NCI-H1105 treated with DMSO at 0.1 percent for 48 hours (cell line): ENCODE results near the gene LAPTM4A.
A peak's percentile ranks its signal among the peaks of the same experiment; 100 is the strongest.
"Not testable (repeated sequence)": the region's sequence is repeated elsewhere in the genome, so short reads cannot be mapped to it uniquely, and the experiment has no call there.

Experiments
- DNase-seq: peaks from one replicate; lab custom pipeline; 2025; lab: John Stamatoyannopoulos, UW

LAPTM4A gene

GRCh38 chr2:20051532-20052228, at the start of gene LAPTM4A:
Gene LAPTM4A, minus strand, starts transcription at chr2:20051628. Its CDS starts 108 bp downstream, at chr2:20051520.
- DNase-seq: peak; percentile 97

- no peak for DNase-seq
Observed at GRCh38 chr2:20100711-20101110, 49.3 kb upstream of the LAPTM4A start.

- DNase-seq: no peak
Observed at GRCh38 chr2:20099780-20100179, 48.4 kb upstream of the LAPTM4A start.

GRCh38 chr2:20097889-20098714, 46.7 kb upstream of the LAPTM4A start:
- DNase-seq: peak; percentile 84

- DNase-seq: no peak
Observed at GRCh38 chr2:20095469-20095868, 44.0 kb upstream of the LAPTM4A start.

DNA sequence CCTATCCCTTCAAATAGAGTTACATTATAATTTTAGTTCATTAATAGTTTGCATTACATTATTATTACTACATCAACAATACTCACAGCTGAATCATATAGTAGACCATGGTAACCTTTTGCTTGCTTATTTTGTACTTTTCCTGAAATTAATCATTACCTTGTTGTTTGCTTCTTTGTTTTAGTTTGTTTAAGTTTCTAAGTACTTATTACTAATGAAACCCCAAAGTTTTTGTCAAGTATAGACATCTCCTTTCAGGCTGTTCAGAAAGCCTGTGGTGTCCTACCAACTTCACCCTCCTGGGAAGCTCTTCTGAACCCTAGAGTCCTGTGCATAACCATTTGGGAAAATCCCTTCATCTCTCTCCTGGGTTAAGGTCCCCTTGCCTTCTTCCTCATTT, 43.5 kb upstream of the LAPTM4A start:
- no peak for DNase-seq

DNA sequence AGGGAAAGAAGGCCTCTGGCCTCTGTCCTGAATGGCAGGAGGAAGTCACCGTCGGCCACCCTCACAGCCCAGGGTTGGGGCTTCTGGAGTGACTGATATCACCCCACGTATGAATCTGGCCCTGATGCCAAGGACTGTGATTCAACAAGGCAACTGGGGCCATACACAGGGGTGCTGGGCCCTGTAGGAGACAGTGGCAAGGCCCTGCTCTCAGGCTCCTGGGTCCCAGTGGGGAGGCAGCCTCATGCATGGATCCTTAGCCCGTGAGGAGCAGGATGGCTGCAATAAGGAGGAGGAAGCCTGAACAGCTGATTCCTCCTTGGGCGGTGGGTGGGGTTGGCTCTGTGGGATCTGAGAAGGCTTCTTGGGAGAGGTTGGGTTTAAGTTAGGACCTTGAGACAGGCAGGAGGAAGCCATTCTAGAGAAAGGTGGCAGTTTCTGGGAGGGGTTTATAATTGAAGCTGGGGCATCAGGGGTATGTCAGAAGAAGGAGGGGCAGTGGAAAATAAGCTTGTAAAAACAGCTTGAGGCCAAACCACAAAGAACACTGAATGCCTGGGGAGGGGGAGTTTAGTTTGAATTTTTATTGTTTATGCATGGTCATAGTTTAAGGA, 42.8 kb upstream of the LAPTM4A start:
- DNase-seq: no peak

- peak; percentile 17 for DNase-seq
Observed at GRCh38 chr2:20093263-20094141, 42.1 kb upstream of the LAPTM4A start.

DNA sequence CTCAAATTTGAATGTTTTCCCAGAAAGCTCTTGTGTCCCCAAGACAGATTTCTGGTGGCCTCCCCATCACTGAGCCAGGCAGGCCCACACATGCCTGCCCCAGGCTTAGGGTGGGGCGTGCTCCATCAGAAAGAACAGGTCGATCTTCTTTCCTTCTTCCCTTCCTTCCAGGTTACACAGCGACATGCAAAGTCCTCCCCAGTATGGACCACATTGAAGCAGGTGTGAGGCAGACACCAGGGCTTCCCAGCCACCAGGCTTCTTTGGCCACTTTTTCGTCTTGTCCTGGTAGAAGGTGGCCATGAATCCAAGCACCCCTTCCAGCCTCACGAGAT, 41.4 kb upstream of the LAPTM4A start:
- DNase-seq: no peak

DNA sequence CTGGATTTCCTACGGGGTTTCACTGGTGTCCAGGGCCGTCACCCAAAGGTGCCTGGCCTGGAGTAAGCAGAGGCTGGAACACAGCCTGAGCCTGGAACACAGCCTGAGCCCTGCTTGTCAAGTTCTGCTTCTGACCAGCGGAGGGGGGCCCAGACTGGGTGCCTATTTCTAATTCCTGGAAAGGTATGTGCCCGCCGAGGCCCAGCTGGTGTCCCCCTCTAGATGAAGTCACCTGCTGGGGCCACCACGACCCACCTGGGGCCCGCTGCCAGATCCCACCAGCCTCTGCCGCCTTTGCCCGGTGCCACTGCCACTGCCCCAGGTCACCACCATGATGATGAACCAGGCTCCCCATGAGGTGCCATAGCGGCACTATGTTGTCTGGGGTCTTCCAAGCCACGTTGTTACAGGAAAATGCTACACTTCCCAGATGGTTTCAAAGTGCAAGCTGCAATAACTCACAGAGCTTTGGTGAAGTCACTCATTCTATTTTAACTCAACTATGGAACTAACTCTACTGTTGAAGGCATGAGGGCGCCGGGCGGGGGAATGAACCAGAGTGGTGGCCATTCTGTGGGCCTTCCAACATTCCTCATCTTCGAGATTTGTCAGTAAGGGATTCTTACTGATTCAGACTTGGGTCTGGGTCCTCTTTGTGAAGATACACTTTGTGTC, 40.9 kb upstream of the LAPTM4A start:
- DNase-seq: no peak

GRCh38 chr2:20091305-20091991, 40.0 kb upstream of the LAPTM4A start:
- no peak for DNase-seq

- no peak for DNase-seq
Observed at GRCh38 chr2:20089715-20090464, 38.5 kb upstream of the LAPTM4A start.

DNA sequence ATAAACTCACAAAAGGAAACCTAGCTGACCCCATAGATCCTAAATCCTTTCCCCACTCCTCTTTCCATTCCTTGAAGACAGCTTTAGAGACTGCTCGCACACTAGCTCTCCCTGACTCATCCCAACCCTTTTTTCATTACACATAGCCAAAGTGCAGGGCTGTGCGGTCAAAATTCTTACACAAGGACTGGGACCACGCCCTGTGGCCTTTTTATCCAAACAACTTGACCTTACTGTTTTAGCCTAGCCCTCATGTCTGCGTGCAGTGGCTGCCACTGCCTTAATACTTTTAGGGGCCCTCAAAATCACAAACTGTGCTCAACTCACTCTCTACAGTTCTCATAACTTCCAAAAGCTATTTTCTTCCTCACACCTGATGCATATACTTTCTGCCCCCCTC, 34.5 kb upstream of the LAPTM4A start:
- not testable (repeated sequence) for DNase-seq

GRCh38 chr2:20082812-20083211, 31.4 kb upstream of the LAPTM4A start:
- not testable (repeated sequence) for DNase-seq

DNA sequence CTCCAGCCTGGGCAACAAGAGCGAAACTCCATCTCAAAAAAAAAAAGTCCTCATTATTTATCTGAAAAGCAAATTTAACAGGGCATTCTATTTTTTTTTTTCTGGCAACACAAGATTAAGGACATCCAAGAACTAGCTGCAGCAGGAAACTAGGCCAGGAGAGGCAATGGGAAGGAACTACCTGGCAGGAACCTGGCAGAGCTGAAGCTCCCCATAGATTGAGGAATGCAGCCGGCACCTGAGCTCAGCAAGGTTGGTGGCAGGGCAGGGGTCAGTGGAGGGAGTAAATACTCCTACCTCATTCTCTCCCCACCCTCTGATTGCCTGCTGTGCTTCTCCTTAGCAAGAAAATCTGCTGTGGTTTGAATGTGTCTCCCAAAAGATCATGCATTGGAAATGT, 30.4 kb upstream of the LAPTM4A start:
- DNase-seq: no peak

DNA sequence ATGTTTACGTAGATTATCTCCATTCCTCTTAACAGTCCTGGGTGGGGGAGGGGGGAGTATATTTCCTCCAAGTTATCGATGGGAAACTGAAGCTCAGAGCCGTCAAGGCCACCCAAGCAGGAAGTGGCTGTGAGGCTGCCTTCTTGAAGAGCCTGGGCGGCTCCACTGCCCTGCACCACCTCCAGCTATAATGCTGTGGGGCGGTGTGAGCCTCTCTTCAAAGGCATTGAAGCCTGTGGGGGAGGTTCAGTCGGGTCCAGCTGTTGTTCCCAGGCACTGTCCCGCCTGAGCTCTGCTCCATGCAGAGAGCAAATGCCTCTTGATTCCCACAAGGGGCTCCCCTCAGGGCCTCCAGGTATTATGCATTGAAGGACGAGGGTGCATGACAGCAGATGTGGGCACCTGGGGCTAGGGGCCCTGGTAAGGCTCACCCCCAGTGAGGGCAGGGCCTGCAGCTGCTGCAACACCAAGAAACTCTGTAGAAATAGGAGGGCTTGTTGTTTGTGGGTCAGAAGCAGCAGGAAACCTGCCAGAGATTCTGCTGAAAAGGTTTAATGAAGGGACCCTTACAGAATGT, 29.5 kb upstream of the LAPTM4A start:
- no peak for DNase-seq

DNA sequence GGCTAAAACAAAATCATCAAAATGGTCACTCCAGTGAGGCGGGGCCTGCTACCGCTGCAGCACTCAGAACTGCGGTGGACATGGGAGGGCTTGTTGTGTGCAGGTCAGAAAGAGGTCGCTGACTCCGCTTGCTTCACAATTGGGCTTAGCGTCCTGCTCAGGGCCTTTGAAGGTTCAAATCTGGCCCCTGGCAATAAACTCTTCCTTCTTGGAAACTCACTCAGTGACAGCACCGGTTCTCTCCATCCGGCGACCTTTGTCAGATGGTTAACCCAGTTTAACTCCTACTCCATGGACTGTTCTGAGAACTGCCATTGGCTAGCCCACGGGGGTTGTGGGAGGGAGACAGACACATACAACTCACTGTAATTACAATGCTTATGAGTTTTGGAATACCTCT, 29.0 kb upstream of the LAPTM4A start:
- DNase-seq: no peak

DNA sequence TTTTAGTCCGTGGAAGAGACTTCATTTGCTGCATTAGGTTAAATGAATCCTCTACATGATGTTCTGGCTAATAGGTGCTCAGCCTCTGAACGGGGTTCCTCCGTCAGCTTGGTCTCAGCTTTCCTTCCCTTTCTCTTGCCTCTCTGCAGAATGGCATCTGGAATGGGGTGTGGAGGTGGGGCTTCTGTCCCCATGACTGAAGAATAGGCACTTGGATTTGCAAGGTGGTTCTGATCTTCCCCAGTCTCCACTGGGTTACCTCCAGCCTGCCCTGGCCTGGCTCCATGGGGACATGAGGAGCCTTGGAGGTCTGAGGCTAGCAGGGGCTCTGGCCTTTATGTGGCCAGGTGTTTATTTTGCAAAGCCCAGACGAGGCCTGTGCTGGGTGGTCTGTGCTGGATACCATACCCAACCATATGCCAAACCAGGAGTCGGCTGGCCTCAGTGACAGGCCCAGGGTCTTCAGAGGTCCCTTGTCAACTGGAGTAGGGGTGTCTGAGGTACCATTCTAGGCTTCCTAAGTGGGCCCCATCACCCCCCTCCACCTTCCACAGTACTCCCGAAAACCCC, 28.2 kb upstream of the LAPTM4A start:
- DNase-seq: no peak

DNA sequence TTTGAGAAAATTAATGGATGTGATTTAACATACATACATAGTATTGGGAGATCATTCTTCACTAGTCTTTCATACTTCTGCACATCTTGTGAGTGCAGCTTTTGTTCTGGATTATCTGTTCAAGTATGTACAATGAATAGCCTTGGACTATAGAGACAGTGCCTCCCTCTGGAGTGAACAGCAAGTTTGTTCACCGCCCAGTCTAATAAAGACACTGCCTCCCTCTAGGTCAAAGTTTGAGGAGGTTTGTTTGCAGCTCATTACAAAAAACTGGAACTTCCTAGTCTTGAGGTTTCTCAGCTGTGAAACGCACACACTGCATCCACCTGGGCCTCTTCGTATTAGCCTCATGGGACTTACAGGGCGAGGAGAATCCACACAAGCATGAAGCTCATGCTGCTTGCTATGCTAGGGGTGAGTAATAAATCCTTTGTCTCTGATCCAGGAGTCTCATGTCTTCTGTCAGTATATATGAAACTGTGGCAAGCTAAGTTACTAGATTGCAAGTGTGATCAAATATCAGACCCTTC, 26.0 kb upstream of the LAPTM4A start:
- DNase-seq: no peak
